ENCODE results near the gene C5orf24.
"Not testable (repeated sequence)": the region's sequence is repeated elsewhere in the genome, so short reads cannot be mapped to it uniquely, and the experiment has no call there.

Gene C5orf24

DNA sequence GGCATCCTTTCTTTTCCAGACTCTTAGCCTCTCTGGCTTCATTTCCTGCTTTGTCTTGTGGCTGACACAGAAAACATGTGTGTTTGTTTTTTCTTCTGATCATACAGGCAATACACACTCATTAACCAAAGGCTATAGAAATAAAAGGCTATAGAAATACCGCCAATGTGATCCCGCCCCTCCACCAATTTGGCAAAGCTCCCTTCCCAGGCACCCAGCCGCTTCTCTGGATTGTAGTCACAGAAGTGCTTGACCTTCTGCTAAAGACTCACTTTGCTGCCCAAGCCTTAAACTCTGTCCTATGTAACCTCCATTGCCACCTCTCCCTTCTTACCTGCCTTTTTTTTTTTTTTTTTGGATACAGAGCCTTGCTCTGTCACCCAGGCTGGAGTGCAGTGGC, 33.7 kb downstream of the C5orf24 start:
- peaks cover 41% of the 10 kb centered on the region for H3K4me1 Mint-ChIP-seq (ENCODE audit: low read depth)
- H3K4me3 Mint-ChIP-seq = no peak overlapping the region
- H3K27ac Mint-ChIP-seq = no peak overlapping the region
- H3K36me3 Mint-ChIP-seq (ENCODE audit: low read depth) = peaks cover 21% of the 10 kb centered on the region
- no peaks in the 10 kb centered on the region for H3K27me3 Mint-ChIP-seq
- H3K9me3 Mint-ChIP-seq = no peaks in the 10 kb centered on the region

DNA sequence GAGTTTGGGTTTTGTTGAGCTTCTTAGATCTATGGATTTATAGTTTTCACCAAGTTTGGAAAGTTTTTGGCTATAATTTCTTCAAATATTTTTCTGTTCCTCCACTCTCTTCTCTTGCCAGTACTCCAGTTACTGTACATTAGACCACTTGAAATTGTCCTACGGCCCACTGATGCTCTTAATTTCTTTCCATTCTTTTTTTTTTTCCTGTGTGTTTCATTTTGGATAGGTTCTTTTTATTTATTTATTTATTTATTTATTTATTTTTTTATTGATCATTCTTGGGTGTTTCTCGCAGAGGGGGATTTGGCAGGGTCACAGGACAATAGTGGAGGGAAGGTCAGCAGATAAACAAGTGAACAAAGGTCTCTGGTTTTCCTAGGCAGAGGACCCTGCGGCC, 35.2 kb downstream of the C5orf24 start:
- not testable (repeated sequence) for H3K4me3 Mint-ChIP-seq, H3K9me3 Mint-ChIP-seq, H3K27me3 Mint-ChIP-seq
- H3K4me1 Mint-ChIP-seq (ENCODE audit: low read depth) = peaks cover 32% of the 10 kb centered on the region
- H3K36me3 Mint-ChIP-seq (ENCODE audit: low read depth) = peaks cover 21% of the 10 kb centered on the region
- H3K27ac Mint-ChIP-seq = peak overlapping the region; percentile 19

DNA sequence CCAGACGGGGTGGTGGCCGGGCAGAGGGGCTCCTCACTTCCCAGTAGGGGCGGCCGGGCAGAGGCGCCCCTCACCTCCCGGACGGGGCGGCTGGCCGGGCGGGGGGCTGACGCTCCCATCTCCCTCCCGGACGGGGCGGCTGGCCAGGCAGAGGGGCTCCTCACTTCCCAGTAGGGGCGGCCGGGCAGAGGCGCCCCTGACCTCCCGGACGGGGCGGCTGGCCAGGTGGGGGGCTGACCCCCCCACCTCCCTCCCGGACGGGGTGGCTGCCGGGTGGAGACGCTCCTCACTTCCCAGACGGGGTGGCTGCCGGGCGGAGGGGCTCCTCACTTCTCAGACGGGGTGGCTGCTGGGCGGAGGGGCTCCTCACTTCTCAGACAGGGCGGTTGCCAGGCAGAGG, 35.9 kb downstream of the C5orf24 start:
- peaks cover 26% of the 10 kb centered on the region for H3K4me1 Mint-ChIP-seq (ENCODE audit: low read depth)
- H3K27me3 Mint-ChIP-seq, H3K27ac Mint-ChIP-seq, H3K9me3 Mint-ChIP-seq, H3K4me3 Mint-ChIP-seq: not testable (repeated sequence)
- H3K36me3 Mint-ChIP-seq (ENCODE audit: low read depth) = peaks cover 17% of the 10 kb centered on the region

DNA sequence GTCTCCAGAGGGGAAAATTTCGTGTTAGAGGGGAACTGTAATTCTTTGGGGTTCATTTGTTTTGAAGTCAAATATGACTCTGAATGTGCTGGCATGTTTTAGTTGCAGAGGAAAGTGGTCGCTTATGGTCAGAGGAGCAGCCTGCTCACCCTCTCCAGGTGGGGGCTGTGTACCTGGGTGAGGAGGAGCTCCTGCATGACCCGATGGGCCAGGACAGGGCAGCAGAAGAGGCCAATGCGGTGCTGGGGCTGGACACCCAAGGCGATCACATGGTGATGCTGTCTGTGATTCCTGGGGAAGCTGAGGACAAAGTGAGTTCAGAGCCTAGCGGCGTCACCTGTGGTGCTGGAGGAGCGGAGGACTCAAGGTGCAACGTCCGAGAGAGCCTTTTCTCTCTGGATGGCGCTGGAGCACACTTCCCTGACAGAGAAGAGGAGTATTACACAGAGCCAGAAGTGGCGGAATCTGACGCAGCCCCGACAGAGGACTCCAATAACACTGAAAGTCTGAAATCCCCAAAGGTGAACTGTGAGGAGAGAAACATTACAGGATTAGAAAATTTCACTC, 41.9 kb downstream of the C5orf24 start:
- H3K4me3 Mint-ChIP-seq = no peak overlapping the region
- H3K36me3 Mint-ChIP-seq (ENCODE audit: low read depth) = peaks cover 33% of the 10 kb centered on the region
- H3K27ac Mint-ChIP-seq = no peak overlapping the region
- no peaks in the 10 kb centered on the region for H3K27me3 Mint-ChIP-seq
- H3K9me3 Mint-ChIP-seq = no peaks in the 10 kb centered on the region
- H3K4me1 Mint-ChIP-seq (ENCODE audit: low read depth) = peaks cover 4% of the 10 kb centered on the region

DNA sequence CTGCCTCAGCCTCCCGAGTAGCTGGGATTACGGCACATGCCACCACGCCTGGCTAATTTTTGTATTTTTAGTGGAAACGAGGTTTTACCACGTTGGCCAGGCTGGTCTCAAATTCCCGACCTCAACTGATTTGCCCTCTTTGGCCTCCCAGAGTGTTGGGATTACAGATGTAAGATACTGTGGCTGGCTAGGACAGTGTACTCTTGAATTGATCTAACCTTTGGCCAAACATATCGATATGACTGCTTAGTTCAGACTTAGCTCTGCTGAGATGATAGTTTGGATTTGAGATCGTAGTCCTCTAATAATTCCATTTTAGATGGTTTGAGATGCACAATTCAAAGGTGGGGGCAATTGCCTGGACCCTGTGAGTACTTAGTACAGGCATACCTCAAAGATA, 43.6 kb downstream of the C5orf24 start:
- H3K27me3 Mint-ChIP-seq = no peaks in the 10 kb centered on the region
- H3K27ac Mint-ChIP-seq = no peak overlapping the region
- H3K9me3 Mint-ChIP-seq = no peaks in the 10 kb centered on the region
- peaks cover 40% of the 10 kb centered on the region for H3K36me3 Mint-ChIP-seq (ENCODE audit: low read depth)
- peaks cover 4% of the 10 kb centered on the region for H3K4me1 Mint-ChIP-seq (ENCODE audit: low read depth)
- no peak overlapping the region for H3K4me3 Mint-ChIP-seq

DNA sequence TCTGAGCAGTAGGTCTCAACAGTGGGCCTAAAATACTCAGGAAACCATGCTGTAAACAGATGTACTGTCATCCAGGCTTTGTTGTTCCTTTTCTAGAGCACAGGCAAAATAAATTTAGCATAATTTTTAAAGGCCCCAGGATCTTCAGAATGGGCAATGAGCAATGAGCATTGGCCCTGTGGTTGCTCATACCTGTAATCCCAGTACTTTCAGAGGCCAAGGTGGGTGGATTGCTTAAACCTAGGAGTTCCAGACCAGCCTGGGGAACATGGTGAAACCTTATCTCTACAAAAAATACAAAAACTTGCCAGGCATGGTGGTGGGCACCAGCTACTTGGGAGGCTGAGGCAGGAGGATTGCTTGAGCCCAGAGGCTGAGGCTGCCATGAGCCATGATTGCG, 45.7 kb downstream of the C5orf24 start:
- H3K27ac Mint-ChIP-seq = no peak overlapping the region
- no peaks in the 10 kb centered on the region for H3K4me1 Mint-ChIP-seq (ENCODE audit: low read depth)
- no peaks in the 10 kb centered on the region for H3K9me3 Mint-ChIP-seq
- peaks cover 44% of the 10 kb centered on the region for H3K36me3 Mint-ChIP-seq (ENCODE audit: low read depth)
- H3K4me3 Mint-ChIP-seq = no peak overlapping the region
- H3K27me3 Mint-ChIP-seq = no peaks in the 10 kb centered on the region

DNA sequence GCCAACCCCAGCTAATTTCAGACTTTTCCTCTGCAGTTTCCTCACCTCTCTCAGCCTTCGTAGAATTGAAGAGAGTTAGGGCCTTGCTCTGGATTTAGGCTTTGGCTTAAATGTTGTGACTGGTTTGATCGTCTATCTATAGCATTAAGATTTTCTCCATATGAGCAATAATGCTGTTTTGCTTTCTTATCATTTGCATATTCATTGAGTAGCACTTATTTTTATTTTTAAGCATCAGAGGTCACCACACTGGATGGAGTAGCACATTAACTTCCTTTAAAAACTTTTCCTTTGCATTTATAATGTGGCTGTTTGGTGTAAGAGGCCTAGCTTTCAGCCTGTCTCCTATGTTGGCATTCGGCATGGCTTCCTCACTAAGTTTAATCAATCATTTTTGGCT, 46.5 kb downstream of the C5orf24 start:
- Mint-ChIP-seq H3K27ac (no peak overlapping the region), H3K9me3 (no peaks in the 10 kb centered on the region), H3K4me3 (no peak overlapping the region), H3K36me3 (ENCODE audit: low read depth) (peaks cover 44% of the 10 kb centered on the region), H3K4me1 (ENCODE audit: low read depth) (no peaks in the 10 kb centered on the region), H3K27me3 (no peaks in the 10 kb centered on the region)

DNA sequence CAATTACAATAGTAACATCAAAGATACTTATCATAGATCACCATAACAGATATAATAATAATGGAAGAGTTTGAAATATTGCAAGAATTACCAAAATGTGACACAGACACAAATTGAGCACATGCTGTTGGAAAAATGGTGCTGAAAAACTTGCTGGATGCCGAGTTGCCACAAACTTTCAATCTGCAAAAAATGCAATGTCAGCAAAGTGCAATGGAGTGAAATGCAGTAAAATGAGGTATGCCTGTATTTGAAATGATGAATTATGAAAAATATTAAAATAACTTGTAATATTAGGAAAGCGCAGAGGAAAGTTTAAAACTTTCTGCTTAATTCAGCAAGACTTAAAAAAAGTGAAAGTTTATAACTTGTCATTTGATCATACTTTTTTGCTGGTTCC, 47.2 kb downstream of the C5orf24 start:
- H3K4me3 Mint-ChIP-seq = no peak overlapping the region
- H3K27ac Mint-ChIP-seq = no peak overlapping the region
- no peaks in the 10 kb centered on the region for H3K9me3 Mint-ChIP-seq
- H3K4me1 Mint-ChIP-seq (ENCODE audit: low read depth) = no peaks in the 10 kb centered on the region
- no peaks in the 10 kb centered on the region for H3K27me3 Mint-ChIP-seq
- H3K36me3 Mint-ChIP-seq (ENCODE audit: low read depth) = peaks cover 39% of the 10 kb centered on the region

DNA sequence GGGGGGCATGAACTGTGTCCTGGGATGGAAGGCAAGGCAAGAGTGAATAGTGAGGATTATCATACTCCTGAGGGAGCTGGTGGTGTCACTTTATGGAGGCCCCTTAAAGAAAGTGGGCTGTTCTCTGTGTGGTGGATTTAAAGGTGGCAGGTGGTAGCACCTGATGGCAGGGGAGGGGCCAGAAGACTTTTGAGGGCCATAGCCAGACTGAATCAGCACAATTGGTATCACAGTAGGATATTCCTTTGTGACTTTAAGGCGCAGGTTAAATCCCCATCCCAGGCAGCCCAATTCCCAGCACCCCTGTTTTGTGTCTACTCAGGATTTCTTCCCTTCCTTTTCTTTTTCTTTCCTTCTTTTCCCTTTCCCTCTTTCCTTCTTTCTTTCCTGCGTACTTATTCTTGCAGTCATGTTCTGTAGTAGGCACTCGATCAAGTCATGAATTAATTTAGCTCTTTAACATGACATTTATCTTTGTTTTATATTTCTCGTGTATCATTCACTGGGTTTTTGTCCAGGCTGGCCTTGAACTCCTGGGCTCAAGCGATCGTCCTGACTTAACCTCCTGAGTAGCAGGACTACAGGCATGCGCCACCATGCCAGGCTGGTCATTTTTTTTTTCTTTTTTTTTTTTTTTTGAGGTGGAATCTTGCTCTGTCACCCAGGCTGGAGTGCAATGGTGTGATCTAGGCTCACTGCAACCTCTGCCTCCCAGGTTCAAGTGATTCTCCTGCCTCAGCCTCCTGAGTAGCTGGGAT, 48.2 kb downstream of the C5orf24 start:
- Mint-ChIP-seq H3K9me3 (no peaks in the 10 kb centered on the region), H3K4me3 (no peak overlapping the region), H3K36me3 (ENCODE audit: low read depth) (peaks cover 35% of the 10 kb centered on the region), H3K4me1 (ENCODE audit: low read depth) (no peaks in the 10 kb centered on the region), H3K27ac (no peak overlapping the region), H3K27me3 (no peaks in the 10 kb centered on the region)

DNA sequence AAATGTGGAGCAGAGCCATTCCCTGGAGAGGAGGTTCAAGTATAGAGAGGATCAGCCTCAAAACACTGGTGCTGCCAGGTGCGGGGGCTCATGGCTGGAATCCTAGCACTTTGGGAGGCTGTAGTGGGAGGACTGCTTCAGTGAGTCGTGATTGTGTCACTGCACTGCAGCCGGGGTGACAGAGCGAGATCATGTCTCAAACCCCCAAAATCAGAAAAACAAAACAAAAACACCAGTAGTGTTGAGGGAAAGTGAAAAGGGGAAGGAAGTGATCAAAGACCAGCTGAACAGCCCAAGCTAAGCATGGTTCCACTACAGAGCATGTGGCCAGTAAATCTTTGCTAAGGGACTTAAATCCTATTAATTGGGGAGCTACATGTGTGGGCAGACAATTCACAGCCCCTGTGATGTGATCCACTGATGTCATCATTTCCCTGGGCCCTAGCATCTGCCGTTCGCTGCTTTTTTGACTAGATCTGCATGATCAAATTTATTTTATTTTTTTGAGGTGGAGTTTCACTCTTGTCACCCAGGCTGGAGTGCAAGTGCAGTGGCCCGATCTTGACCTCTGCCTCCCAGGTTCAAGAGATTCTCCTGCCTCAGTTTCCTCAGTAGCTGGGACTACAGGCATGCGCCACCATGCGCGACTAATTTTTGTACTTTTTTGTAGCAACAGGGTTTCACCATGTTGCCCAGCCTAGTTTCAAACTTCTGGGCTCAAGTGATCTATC, 56.5 kb downstream of the C5orf24 start:
- peaks cover 28% of the 10 kb centered on the region for H3K4me1 Mint-ChIP-seq (ENCODE audit: low read depth)
- H3K27me3 Mint-ChIP-seq = no peaks in the 10 kb centered on the region
- peak overlapping the region; percentile 88 for H3K27ac Mint-ChIP-seq
- peak overlapping the region; percentile 47 for H3K4me3 Mint-ChIP-seq
- peaks cover 14% of the 10 kb centered on the region for H3K36me3 Mint-ChIP-seq (ENCODE audit: low read depth)
- H3K9me3 Mint-ChIP-seq = no peaks in the 10 kb centered on the region

DNA sequence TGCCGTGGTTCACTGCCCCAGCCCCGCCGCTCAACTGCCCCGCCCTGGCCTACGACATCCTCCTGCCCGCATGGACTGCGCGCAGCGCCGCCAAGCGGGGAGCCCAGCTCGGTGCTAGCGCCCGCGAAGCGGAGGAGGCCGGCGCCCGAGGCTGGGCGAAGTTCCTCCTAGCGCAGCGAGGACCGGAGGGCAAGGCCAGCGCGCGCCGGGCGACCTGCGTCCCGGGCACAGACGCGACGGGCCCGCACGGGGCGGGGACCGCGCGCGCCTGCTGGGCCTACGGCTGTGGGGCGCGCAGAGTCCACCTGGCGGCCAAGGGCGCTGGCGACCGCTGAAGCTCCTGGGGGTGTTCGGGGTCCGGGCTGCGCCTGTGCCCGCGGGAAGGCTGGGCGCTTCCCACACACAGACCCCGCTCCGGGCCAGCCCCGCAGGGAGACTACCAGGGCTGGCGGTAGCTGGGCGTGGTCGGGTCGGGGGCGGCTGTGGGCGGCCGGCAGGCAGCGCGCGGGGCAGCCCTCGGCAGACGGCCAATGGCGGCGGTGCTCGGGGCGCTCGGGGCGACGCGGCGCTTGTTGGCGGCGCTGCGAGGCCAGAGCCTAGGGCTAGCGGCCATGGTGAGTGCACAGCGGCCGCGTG, 59.0 kb downstream of the C5orf24 start, which contains the start of gene PCBD2:
Gene PCBD2 (plus strand): TSS at position 522 of the 636 bp plus-strand sequence. CDS start 9 bp downstream, at position 531.
- peaks cover 28% of the 10 kb centered on the region for H3K4me1 Mint-ChIP-seq (ENCODE audit: low read depth)
- H3K36me3 Mint-ChIP-seq (ENCODE audit: low read depth) = peaks cover 5% of the 10 kb centered on the region
- no peaks in the 10 kb centered on the region for H3K9me3 Mint-ChIP-seq
- peak within 1 kb of the TSS; percentile 97 for H3K27ac Mint-ChIP-seq
- H3K4me3 Mint-ChIP-seq = peak within 1 kb of the TSS; percentile 93
- H3K27me3 Mint-ChIP-seq = no peaks in the 10 kb centered on the region

DNA sequence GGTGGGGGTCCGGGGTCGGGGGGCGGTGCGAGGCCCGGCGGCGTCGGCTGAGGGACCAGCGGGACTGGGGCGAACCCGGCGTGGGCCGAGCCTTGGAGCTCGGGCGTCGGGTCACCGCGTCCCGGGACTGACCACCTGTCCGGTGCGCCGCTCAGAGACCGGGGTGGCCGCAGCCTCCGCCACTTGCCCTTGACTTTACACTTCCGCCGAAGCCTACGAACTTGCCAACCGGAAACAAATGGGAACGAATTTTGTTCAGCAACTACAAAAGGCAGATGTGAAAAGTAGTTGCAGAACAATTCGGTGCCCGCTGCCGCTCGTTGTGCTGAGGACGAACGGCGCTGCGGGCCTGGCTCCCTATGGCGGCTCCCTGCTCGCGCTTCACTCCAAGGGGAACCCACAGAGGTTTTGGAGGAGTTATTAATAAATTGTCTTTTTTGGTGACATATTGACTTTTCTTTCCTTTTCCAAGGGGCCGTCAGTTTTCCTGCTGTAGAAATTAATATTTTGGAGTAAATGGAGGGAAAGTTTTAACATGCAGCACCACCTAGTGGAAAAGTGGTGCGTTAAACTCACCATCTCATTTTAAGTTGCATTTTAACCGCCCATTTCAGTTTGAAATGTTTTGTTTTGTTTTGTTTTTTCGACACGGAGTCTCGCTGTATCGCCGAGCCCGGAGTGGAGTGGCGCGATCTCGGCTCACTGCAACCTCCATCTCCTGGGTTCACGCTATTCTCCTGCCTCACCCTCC, 59.7 kb downstream of the C5orf24 start:
- H3K36me3 Mint-ChIP-seq (ENCODE audit: low read depth) = peaks cover 4% of the 10 kb centered on the region
- peaks cover 28% of the 10 kb centered on the region for H3K4me1 Mint-ChIP-seq (ENCODE audit: low read depth)
- H3K4me3 Mint-ChIP-seq = peak overlapping the region; percentile 93
- no peaks in the 10 kb centered on the region for H3K9me3 Mint-ChIP-seq
- no peaks in the 10 kb centered on the region for H3K27me3 Mint-ChIP-seq
- H3K27ac Mint-ChIP-seq = peak overlapping the region; percentile 97

DNA sequence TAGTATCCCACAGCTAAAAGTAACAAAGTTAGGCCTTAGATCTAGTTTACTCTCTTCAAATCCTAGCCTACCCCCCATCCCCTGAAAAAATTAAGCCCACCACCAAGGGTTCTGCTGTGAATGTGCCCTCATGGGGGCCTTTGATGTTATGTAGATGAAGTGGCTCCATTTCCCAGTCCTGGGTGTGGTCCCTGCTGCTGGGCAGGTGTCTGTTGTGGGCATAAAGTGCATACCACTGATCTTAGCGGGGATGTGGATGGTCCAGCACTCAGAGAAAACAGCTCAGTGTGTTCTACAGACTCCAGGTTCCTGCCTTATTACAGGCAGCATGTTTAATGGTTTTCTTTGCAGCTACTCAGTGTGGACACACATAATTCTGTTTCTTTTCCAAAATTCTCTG, 61.0 kb downstream of the C5orf24 start:
- Mint-ChIP-seq H3K4me3 (peak overlapping the region; percentile 67), H3K27ac (peak overlapping the region; percentile 56), H3K4me1 (ENCODE audit: low read depth) (peaks cover 25% of the 10 kb centered on the region), H3K27me3 (no peaks in the 10 kb centered on the region), H3K36me3 (ENCODE audit: low read depth) (peaks cover 10% of the 10 kb centered on the region), H3K9me3 (no peaks in the 10 kb centered on the region)
